Ishikawa (cell line): ENCODE data around the gene AGPAT3.
A peak's percentile ranks its signal among the peaks of the same experiment; 100 is the strongest.

Experiments used
- CEBPB ChIP-seq: IDR thresholded peaks from 2 replicates; pipeline ENCODE4 v1.6.1; 2012
- CREB1 ChIP-seq: IDR thresholded peaks from 2 replicates; pipeline ENCODE4 v1.6.1; 2012; ENCODE audit warnings: low read depth
- EGR1 ChIP-seq: IDR thresholded peaks from 2 replicates; pipeline ENCODE4 v1.6.1; 2012
- EP300 ChIP-seq: IDR thresholded peaks from 2 replicates; pipeline ENCODE4 v1.6.1; 2012; ENCODE audit warnings: borderline replicate concordance
- FOXM1 ChIP-seq: IDR thresholded peaks from 2 replicates; pipeline ENCODE4 v1.6.1; 2012; ENCODE audit warnings: low read depth, borderline replicate concordance
- NFIC ChIP-seq: IDR thresholded peaks from 2 replicates; pipeline ENCODE4 v1.6.1; 2012
- RAD21 ChIP-seq: IDR thresholded peaks from 2 replicates; pipeline ENCODE4 v1.6.1; 2012; ENCODE audit warnings: low read depth
- TAF1 ChIP-seq: IDR thresholded peaks from 2 replicates; pipeline ENCODE4 v1.6.1; 2012; ENCODE audit warnings: low read depth, mild to moderate bottlenecking
- TCF12 ChIP-seq: IDR thresholded peaks from 2 replicates; pipeline ENCODE4 v1.6.1; 2012; ENCODE audit warnings: low read depth
- TEAD4 ChIP-seq: IDR thresholded peaks from 2 replicates; pipeline ENCODE4 v1.6.1; 2012
- YY1 ChIP-seq: IDR thresholded peaks from 2 replicates; pipeline ENCODE4 v1.6.1; 2012; ENCODE audit warnings: low read depth
- ZBTB7A ChIP-seq: IDR thresholded peaks from 2 replicates; pipeline ENCODE4 v1.6.1; 2012; ENCODE audit warnings: low read depth
- TF ChIP-seq, protein P1 (sequence below): IDR thresholded peaks from 2 replicates; pipeline ENCODE4 v1.6.1; 2012
- TF ChIP-seq, protein P2 (sequence below): IDR thresholded peaks from 2 replicates; pipeline ENCODE4 v1.6.1; 2012; ENCODE audit warnings: low read depth, mild to moderate bottlenecking
- TF ChIP-seq, protein P3 (sequence below): IDR thresholded peaks from 2 replicates; pipeline ENCODE4 v1.6.1; 2012

AGPAT3 gene

DNA sequence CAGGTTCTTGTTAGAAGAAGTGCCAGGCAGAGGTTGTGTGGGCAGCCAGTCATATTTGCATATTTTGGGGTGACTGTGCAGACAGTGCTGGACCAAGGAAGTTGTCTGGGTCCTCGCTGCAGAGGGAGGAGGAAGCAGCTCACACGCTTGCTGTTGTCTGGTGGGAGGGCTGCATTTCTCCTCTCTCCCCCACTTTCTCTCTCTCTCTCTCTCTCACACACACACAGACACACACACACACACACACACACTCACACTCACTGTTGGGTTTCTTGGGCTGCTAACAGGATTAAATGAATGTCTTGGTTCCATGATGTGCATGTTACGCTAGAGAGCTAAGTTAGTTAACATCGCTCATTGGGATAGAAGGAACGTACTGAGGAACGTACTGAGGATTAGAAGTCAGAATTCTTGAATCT, 72.9 kb downstream of the AGPAT3 start:
- TF ChIP-seq TAF1 (no peak), NFIC (no peak), CEBPB (no peak), EP300 (no peak), FOXM1 (no peak), YY1 (no peak), EGR1 (no peak), RAD21 (no peak), CREB1 (no peak), ZBTB7A (no peak)
- TF ChIP-seq, protein P1, sequence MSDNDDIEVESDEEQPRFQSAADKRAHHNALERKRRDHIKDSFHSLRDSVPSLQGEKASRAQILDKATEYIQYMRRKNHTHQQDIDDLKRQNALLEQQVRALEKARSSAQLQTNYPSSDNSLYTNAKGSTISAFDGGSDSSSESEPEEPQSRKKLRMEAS, result no peak
- TF ChIP-seq, protein P2, sequence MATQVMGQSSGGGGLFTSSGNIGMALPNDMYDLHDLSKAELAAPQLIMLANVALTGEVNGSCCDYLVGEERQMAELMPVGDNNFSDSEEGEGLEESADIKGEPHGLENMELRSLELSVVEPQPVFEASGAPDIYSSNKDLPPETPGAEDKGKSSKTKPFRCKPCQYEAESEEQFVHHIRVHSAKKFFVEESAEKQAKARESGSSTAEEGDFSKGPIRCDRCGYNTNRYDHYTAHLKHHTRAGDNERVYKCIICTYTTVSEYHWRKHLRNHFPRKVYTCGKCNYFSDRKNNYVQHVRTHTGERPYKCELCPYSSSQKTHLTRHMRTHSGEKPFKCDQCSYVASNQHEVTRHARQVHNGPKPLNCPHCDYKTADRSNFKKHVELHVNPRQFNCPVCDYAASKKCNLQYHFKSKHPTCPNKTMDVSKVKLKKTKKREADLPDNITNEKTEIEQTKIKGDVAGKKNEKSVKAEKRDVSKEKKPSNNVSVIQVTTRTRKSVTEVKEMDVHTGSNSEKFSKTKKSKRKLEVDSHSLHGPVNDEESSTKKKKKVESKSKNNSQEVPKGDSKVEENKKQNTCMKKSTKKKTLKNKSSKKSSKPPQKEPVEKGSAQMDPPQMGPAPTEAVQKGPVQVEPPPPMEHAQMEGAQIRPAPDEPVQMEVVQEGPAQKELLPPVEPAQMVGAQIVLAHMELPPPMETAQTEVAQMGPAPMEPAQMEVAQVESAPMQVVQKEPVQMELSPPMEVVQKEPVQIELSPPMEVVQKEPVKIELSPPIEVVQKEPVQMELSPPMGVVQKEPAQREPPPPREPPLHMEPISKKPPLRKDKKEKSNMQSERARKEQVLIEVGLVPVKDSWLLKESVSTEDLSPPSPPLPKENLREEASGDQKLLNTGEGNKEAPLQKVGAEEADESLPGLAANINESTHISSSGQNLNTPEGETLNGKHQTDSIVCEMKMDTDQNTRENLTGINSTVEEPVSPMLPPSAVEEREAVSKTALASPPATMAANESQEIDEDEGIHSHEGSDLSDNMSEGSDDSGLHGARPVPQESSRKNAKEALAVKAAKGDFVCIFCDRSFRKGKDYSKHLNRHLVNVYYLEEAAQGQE, result no peak
- TF ChIP-seq, protein P3, sequence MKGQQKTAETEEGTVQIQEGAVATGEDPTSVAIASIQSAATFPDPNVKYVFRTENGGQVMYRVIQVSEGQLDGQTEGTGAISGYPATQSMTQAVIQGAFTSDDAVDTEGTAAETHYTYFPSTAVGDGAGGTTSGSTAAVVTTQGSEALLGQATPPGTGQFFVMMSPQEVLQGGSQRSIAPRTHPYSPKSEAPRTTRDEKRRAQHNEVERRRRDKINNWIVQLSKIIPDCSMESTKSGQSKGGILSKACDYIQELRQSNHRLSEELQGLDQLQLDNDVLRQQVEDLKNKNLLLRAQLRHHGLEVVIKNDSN, result no peak

DNA sequence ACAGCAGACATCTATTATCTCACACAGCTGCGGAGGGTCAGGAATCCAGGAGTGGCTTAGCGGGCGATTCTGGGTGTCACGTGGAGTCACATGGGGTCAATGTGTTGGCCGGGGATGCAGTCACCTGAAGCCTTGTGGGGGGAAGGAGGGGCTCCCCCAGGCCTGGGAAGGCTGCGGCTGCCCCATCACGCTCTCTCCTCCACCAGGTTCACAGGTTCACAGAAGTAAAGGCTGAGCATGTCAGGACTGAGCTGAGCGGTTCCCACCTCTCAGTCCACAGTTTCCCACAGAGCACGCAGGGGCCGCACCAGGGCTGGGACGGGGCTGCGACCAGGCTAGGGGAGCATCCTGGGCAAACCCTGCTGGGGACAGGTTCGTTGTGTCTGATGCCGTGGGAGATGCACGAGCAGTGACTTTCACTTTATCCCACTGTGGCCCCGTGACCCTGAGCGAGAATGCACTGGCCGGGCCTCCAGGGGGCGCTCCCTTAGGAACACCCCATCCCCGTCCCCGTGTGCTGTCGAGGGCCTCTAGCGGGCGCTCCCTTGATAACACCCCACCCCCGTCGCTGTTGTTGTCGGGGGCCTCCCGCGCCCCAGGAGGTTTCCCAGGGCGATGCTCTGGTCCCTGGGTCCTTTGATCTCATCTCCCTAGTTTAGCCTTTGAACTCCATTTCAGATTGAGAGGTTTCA, 73.9 kb downstream of the AGPAT3 start:
- no peak for TF ChIP-seq EGR1
- TF ChIP-seq RAD21, result peak; percentile 27; the same call in 1 of the 2 replicates

DNA sequence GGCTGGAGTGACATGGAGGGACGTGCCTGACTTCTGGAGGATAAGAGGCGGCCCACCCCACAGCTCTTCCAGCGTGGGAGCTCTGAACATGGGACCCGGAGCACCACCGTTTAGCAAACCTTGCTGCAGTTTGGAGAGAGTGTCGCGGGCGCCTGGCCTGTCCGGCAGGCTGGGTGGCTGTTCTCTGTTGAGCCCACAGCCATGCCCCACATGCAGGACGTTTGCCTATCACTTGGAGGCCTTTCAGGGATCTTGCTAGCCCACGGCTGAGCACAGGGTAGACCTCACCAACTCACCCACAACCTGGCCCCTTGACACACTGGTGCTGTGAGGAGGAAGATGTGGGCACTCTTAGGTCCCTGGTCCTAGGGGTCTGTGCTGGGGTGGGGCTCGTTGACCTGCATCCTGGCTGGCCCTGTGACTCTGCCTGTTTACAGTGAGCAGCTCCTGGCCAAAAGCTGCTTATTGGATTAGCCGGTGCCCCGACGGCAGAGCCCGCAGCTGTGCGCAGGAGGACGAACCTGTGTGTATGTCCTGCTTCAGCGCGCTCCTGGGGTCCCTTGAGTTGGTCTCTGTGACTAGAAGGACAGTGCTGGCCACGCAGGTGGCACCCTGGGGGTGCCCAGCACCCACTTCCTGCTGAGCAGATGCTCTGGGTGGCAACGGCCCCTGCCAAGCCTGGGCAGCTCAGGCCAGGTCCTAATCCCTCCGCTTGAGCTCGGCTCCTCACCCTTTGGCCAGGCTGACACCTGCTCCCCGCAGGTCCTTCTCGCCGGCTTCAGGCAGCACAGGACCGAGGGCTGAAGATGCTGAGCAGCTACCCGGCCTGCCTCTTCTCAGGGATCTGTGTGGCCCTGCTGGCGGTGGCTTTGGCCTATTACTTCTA, 74.7 kb downstream of the AGPAT3 start:
- TF ChIP-seq RAD21 (no peak), NFIC (no peak), TEAD4 (no peak), TCF12 (no peak)
- TF ChIP-seq, protein P1, result no peak

DNA sequence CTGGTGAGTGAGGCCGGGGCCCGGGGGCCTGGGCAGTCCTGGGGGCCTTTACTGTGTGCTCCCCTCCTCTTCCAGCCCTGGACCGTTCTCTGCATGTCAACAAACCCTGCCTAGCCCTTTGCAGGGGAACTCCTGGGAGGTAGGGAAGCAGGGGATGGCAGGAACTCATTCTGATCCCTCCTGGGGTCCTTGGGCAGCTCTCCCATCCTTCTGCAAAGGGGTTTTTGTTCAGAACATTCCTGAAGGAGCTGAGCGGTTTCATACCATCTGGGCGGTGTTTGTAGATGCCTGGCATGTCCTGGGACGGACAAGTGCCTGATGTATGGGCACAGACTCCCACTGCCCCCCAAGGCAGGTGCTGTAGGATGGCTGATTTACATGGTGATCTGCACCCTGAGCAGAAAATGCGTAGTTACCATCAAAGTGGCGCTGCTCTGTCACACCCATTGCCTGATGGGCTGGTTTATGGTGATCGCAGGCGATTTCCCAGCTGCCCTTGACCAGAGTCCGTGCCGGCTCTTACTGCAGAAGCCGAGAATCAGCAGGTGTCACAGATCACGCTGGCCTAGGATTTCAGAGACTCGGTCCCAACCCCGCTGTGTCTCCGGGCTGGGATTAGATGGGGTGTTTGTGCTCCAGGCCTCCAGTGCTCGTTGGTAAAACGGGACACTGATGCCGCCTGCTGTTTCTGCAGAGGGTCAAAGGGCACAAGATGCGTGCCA, 75.5 kb downstream of the AGPAT3 start:
- TF ChIP-seq, protein P3, result no peak
- TF ChIP-seq YY1, result no peak
- no peak for TF ChIP-seq TEAD4
- no peak for TF ChIP-seq EP300
- no peak for TF ChIP-seq TAF1
- no peak for TF ChIP-seq ZBTB7A
- TF ChIP-seq EGR1, result no peak
- no peak for TF ChIP-seq CREB1
- TF ChIP-seq TCF12, result no peak
- no peak for TF ChIP-seq FOXM1
- TF ChIP-seq, protein P1, result no peak
- TF ChIP-seq RAD21, result no peak
- no peak for TF ChIP-seq NFIC
- TF ChIP-seq CEBPB, result no peak

DNA sequence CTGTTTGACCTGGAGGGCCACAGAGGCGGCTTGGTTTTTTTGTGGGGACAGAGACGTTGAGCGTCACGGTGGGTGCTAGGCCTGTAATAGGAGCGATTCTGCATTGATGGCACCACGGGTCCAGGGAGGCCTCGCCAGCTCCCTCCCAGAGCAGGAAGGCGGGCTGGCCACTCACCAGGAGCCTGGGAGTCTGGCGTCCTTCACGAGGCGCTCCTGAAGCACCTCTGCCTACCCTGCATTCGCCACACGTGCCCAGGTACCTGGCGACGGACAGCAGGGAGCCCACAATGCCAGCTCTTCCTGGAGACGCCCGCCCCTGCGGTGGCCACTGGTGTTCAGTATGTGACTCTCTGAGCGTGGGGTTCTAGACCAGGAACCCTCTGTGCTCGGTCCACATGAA, 77.2 kb downstream of the AGPAT3 start:
- TF ChIP-seq YY1, result no peak
- TF ChIP-seq, protein P3, result no peak
- no peak for TF ChIP-seq ZBTB7A
- no peak for TF ChIP-seq CEBPB
- TF ChIP-seq TAF1, result no peak
- no peak for TF ChIP-seq FOXM1

DNA sequence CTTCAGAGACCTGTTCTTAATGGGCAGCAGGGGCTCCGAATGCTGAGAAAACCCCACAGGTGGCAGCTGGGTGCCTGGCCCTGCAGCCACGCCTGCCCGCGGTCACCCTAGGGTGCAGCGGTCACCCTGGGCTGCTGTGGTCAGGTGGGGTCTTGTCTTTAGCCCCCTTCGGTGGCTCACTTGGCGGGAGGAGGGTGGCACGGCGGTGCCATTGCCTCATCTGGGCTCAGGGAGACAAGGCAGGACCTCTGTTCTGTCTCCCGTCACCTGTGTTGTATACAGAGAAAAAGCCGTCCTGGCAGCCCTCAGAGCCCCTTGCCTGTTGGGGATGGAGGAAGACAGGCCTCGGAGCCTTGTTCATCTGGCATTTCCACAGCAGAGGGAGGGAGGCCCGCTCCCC, 77.6 kb downstream of the AGPAT3 start:
- TF ChIP-seq, protein P2, result no peak
- no peak for TF ChIP-seq NFIC
- TF ChIP-seq EGR1, result no peak
- TF ChIP-seq, protein P1, result no peak
- TF ChIP-seq, protein P3, result no peak
- TF ChIP-seq CEBPB, result no peak
- TF ChIP-seq TEAD4, result no peak
- TF ChIP-seq ZBTB7A, result no peak
- no peak for TF ChIP-seq TAF1
- TF ChIP-seq TCF12, result no peak
- TF ChIP-seq YY1, result no peak
- no peak for TF ChIP-seq FOXM1
- TF ChIP-seq RAD21, result no peak
- TF ChIP-seq EP300, result no peak
- TF ChIP-seq CREB1, result no peak
